GM12878 (cell line): ENCODE results near the gene CDC6. TPM values are rescaled to one million over a fixed set of nuclear protein-coding genes. Genes with fewer than 3 reads are reported as not detected.

Experiments
- ATAC-seq: fragments of 200-7000 bp; cut with Tn5 transposase; 3 replicates; pipeline ENCODE4 v1.9.1; 2020; ENCODE audit warnings: mild to moderate bottlenecking, moderate library complexity
- BruUV-seq: library from RNA; stranded (reverse); fragments of 400-500 nt; replicated peaks from 2 replicates; lab custom pipeline; 2021; lab: Mats Ljungman, UMichigan
- CTCF ChIA-PET: fragments of 300-600 bp; sonication (Branson Sonifier 250); formaldehyde crosslinking; extraction: SDS; loops from one replicate; lab custom pipeline; 2021; ENCODE audit warnings: inconsistent platforms; lab: Yijun Ruan, JAX
- POLR2A ChIA-PET: fragments of 350-600 bp; formaldehyde crosslinking; extraction: SDS; loops from one replicate; lab custom pipeline; 2021; ENCODE audit warnings: inconsistent platforms; lab: Charles Lee
- RAD21 ChIA-PET: fragments of 300-600 bp; sonication (Branson Sonifier 250); formaldehyde crosslinking; loops from one replicate; lab custom pipeline; 2023; ENCODE audit warnings: antibody characterized with exemption; ENCODE audit not compliant: unreplicated experiment; lab: Charles Lee
- SMC1A ChIA-PET: fragments of 300-600 bp; sonication (Branson Sonifier 250); formaldehyde crosslinking; loops from one replicate; lab custom pipeline; 2023; ENCODE audit not compliant: unreplicated experiment, uncharacterized antibody; lab: Charles Lee
- DNase-seq: peaks from one replicate; pipeline ENCODE4 v3.0.0-alpha.2; 2011; ENCODE audit warnings: low read depth, low spot score
- FAIRE-seq: peaks from 3 replicates; lab custom pipeline; 2011; peaks lifted over from hg19 to GRCh38; lab: Jason Lieb, UNC
- H2AFZ ChIP-seq: 2 replicates; pipeline ENCODE4 v1.6.0; 2011; ENCODE audit warnings: low read depth, low read length, control low read depth; ENCODE audit not compliant: control insufficient read depth
- H3K27ac ChIP-seq: 2 replicates; pipeline ENCODE4 v1.5.1; 2011; ENCODE audit warnings: control low read depth; ENCODE audit not compliant: control insufficient read depth, insufficient read depth
- H3K27me3 ChIP-seq, 2 experiments: replicated peaks in 1 of 2; 2 replicates each; pipeline versions ENCODE4 v1.6.0 to v1.6.1; 2011; ENCODE audit warnings: low read length in 1 of 2; ENCODE audit not compliant: control insufficient read depth in 2 of 2, insufficient read depth in 2 of 2
- H3K36me3 ChIP-seq, 2 experiments: 2 replicates each; pipeline ENCODE4 v1.5.1; 2011; ENCODE audit warnings: low read length in 1 of 2; ENCODE audit not compliant: control insufficient read depth in 2 of 2, insufficient read depth in 2 of 2
- H3K4me1 ChIP-seq: 2 replicates; pipeline ENCODE4 v1.6.1; 2011; ENCODE audit warnings: mild to moderate bottlenecking, low read length, moderate library complexity, mixed read lengths; ENCODE audit not compliant: control insufficient read depth, insufficient read depth
- H3K4me2 ChIP-seq: 2 replicates; pipeline ENCODE4 v1.6.0; 2011; ENCODE audit warnings: control low read depth; ENCODE audit not compliant: control insufficient read depth, insufficient read depth
- H3K4me3 ChIP-seq: fragments of 200-600 bp; sonication (generic); 2 replicates; pipeline ENCODE4 v1.5.1; 2016
- H3K79me2 ChIP-seq: 2 replicates; pipeline ENCODE4 v1.6.0; 2011; ENCODE audit warnings: low read length; ENCODE audit not compliant: control insufficient read depth, insufficient read depth
- H3K9ac ChIP-seq: 2 replicates; pipeline ENCODE4 v1.8.0; 2011; ENCODE audit warnings: low read length, control low read depth, mixed read lengths; ENCODE audit not compliant: control insufficient read depth, insufficient read depth
- H3K9me3 ChIP-seq: replicated peaks from 3 replicates; pipeline ENCODE4 v1.5.1; 2011; ENCODE audit warnings: mild to moderate bottlenecking, low read length; ENCODE audit not compliant: control insufficient read depth, insufficient read depth
- H4K20me1 ChIP-seq: 2 replicates; pipeline ENCODE4 v1.6.0; 2011; ENCODE audit not compliant: control insufficient read depth, insufficient read depth
- BMI1 ChIP-seq: fragments of 450-650 bp; IDR thresholded peaks from 2 replicates; pipeline ENCODE4 v1.6.1; 2016; ENCODE audit warnings: mild to moderate bottlenecking, moderate library complexity, borderline replicate concordance
- CREB1 ChIP-seq: IDR thresholded peaks from 2 replicates; pipeline ENCODE4 v1.6.1; 2012; ENCODE audit warnings: low read depth, mild to moderate bottlenecking, inconsistent platforms
- FOS ChIP-seq: IDR thresholded peaks from 3 replicates; pipeline ENCODE4 v1.6.1; 2011; ENCODE audit warnings: borderline replicate concordance; ENCODE audit not compliant: insufficient read length; ENCODE audit errors: extremely low read depth
- NFYA ChIP-seq: IDR thresholded peaks from 2 replicates; pipeline ENCODE4 v1.6.1; 2011; ENCODE audit warnings: low read depth, mild to moderate bottlenecking, low read length, improper control_type of control experiment, borderline replicate concordance
- POLR2AphosphoS5 ChIP-seq: IDR thresholded peaks from 2 replicates; pipeline ENCODE4 v1.6.1; 2011; ENCODE audit warnings: mild to moderate bottlenecking, low read length, inconsistent platforms
- SP1 ChIP-seq: IDR thresholded peaks from one replicate; pipeline ENCODE4 v1.6.1; 2011; ENCODE audit warnings: low read depth, low read length
- SPI1 ChIP-seq: IDR thresholded peaks from 2 replicates; pipeline ENCODE4 v1.6.1; 2011; ENCODE audit warnings: low read depth, mild to moderate bottlenecking, low read length, moderate library complexity, borderline replicate concordance; ENCODE audit not compliant: insufficient read depth
- YY1 ChIP-seq: IDR thresholded peaks from 2 replicates; pipeline ENCODE4 v1.6.1; 2011; ENCODE audit warnings: low read depth, mild to moderate bottlenecking, low read length
- ZBED1 ChIP-seq: IDR thresholded peaks from 2 replicates; pipeline ENCODE4 v1.6.1; 2016; ENCODE audit warnings: borderline replicate concordance
- ZNF687 ChIP-seq: fragments of 450-650 bp; IDR thresholded peaks from 2 replicates; pipeline ENCODE4 v1.6.1; 2017; ENCODE audit warnings: mild to moderate bottlenecking, moderate library complexity
- WGBS: methylation state at CpG from one replicate; pipeline ENCODE4 v1.1.6; 2016; ENCODE audit warnings: low lambda C conversion rate; ENCODE audit not compliant: insufficient replicate concordance, insufficient coverage; ENCODE audit errors: missing lambda C conversion rate; 5-methylcytosine and 5-hydroxymethylcytosine counted together
- in situ Hi-C: fragments of 300-500 bp; cut with MboI; formaldehyde crosslinking; loops from 9 replicates; pipeline ENCODE4 v1.14.3; 2018; ENCODE audit warnings: mixed read lengths
- intact Hi-C: fragments of 100-400 bp; cut with micrococcal nuclease; formaldehyde crosslinking; loops from one replicate; pipeline ENCODE4 v1.14.2; 2022; ENCODE audit not compliant: unreplicated experiment
- polyA plus RNA-seq, 11 experiments: library from polyadenylated mRNA; depleted of rRNA in 4 of 11; unstranded in 6 of 11; stranded (reverse) in 5 of 11; fragments of >200 nt; fragmentation: Nextera tagmentation in 4 of 11; fragmentation: Illumina TruSeq in 1 of 11; extraction: Ambion mirVana in 4 of 11; extraction: Trizol in 1 of 11; gene quantifications; 1 replicate in 1 of 11; 2 replicates in 10 of 11; pipeline versions ENCODE4 v1.2.1 to v1.2.3, GENCODE V29; 2011 to 2016; ENCODE audit warnings: inconsistent platforms in 2 of 11, missing spikeins in 2 of 11, low read depth in 1 of 11
- total RNA-seq, 4 experiments: library from RNA; depleted of rRNA in 3 of 4; stranded (reverse); fragments of >200 nt in 3 of 4; fragmentation: Illumina TruSeq in 1 of 4; extraction: Trizol in 1 of 4; gene quantifications; 2 replicates each; pipeline versions ENCODE4 v1.2.1 to v1.2.3, GENCODE V29; 2013 to 2021

The CDC6 gene
- total and polyA plus RNA-seq, 10 of the 15 experiments (the other 5 are each of a cell fraction or from before 2014, with no cell fraction given): 13.3 to 60.9 (median 47.6) TPM

- no TSS peak for BruUV-seq
Observed at GRCh38 chr17:40348562-40349476, 61.1 kb downstream of the CDC6 start.

GRCh38 chr17:40349477-40349894 is 61.8 kb downstream of the CDC6 start:
- BruUV-seq: no TSS peak
- H3K27me3 ChIP-seq: no peaks in the 10 kb centered on the region
- H3K9ac ChIP-seq: no peak overlapping the region

More at GRCh38 chr17:40348562-40349476, 61.1 kb downstream of the CDC6 start:
- no peak overlapping the region for H3K4me2 ChIP-seq
- H3K9me3 ChIP-seq: no peaks in the 10 kb centered on the region
- H4K20me1 ChIP-seq: no peaks in the 10 kb centered on the region
- no peak for ATAC-seq
- ChIA-PET CTCF (interaction anchor here (0.6 to 1.2 kb wide), 4 partner anchors 9 to 82 kb away, joined by 3 to 4 read pairs (median 3); no protein-coding TSS in a partner anchor), RAD21 (no interaction called here)
- in situ Hi-C loops: no loop called here
- TF ChIP-seq CREB1 (no peak), BMI1 (no peak), FOS (no peak)
- TF ChIP-seq, all 136 proteins: peak for 0
- Histone ChIP-seq H3K27ac (no peak overlapping the region), H3K4me3 (no peak overlapping the region), H3K27me3 (no peaks in the 10 kb centered on the region), H3K36me3 (peaks cover 14 to 41% of the 10 kb centered on the region in 2 experiments), H2AFZ (no peak overlapping the region), H3K9ac (no peak overlapping the region), H3K79me2 (peaks cover 28% of the 10 kb centered on the region), H3K4me1 (peaks cover 36% of the 10 kb centered on the region)
- FAIRE-seq: no peak
- WGBS: 76% methylated on average over 16 of the region's 17 CpGs
- SMC1A ChIA-PET: interaction anchor here (1.3 kb wide), 1 partner anchor 47 kb away, joined by 3 read pairs; no protein-coding TSS in a partner anchor
- POLR2A ChIA-PET: interaction anchor here (0.6 kb wide), 1 partner anchor 73 kb away, joined by 3 read pairs; no protein-coding TSS in a partner anchor
- no peak for DNase-seq
- intact Hi-C loops: no loop called here

More at GRCh38 chr17:40349477-40349894, 61.8 kb downstream of the CDC6 start:
- intact Hi-C loops (no loop called here), in situ Hi-C loops (no loop called here)
- CTCF ChIA-PET: interaction anchor here (0.6 to 1.2 kb wide), 2 partner anchors 9 to 81 kb away, joined by 3 to 4 read pairs; no protein-coding TSS in a partner anchor
- WGBS: 92% methylated on average over 10 of the region's 10 CpGs
- SMC1A ChIA-PET: no interaction called here
- Histone ChIP-seq H4K20me1 (no peaks in the 10 kb centered on the region), H3K79me2 (peaks cover 23% of the 10 kb centered on the region), H3K4me3 (no peak overlapping the region), H3K27ac (no peak overlapping the region), H3K4me1 (peaks cover 29% of the 10 kb centered on the region), H3K9me3 (no peaks in the 10 kb centered on the region), H3K36me3 (peaks cover 15 to 45% of the 10 kb centered on the region in 2 experiments)
- RAD21 ChIA-PET: no interaction called here
- ATAC-seq (no peak), DNase-seq (no peak), FAIRE-seq (no peak)
- POLR2A ChIA-PET: no interaction called here
- no peak for TF ChIP-seq ZNF687
- TF ChIP-seq NFYA: no peak
- TF ChIP-seq ZBED1: no peak
- TF ChIP-seq SP1: no peak
- TF ChIP-seq POLR2AphosphoS5: no peak
- TF ChIP-seq YY1: no peak
- no peak for TF ChIP-seq SPI1
- TF ChIP-seq, all 136 proteins: peak for 0
- H3K4me2 ChIP-seq: no peak overlapping the region
- no peak overlapping the region for H2AFZ ChIP-seq
